ENCODE data around the gene PPFIBP2.

Gene PPFIBP2

GRCh38 chr11:7646866-7647265 is 133.1 kb downstream of the PPFIBP2 start:
- Histone ChIP-seq H3K9me2 (replicated peaks; ENCODE audit: insufficient read depth, low read length) (no peaks in the 10 kb centered on the region), H2AFZ (ENCODE audit: low read length) (no peak overlapping the region), H4K20me1 (ENCODE audit: insufficient read depth, low read length) (no peaks in the 10 kb centered on the region), H3F3A (ENCODE audit: insufficient read depth, low read length) (no peaks in the 10 kb centered on the region), H3K27ac (ENCODE audit: low read length) (no peak overlapping the region), H3K4me3 (ENCODE audit: low read length) (no peak overlapping the region), H3K4me2 (ENCODE audit: low read depth, low read length) (no peak overlapping the region), H3K9me3 (replicated peaks; ENCODE audit: insufficient read depth, low read length) (no peaks in the 10 kb centered on the region), H3K36me3 (replicated peaks; ENCODE audit: insufficient read depth, low read length) (no peaks in the 10 kb centered on the region), H3K27me3 (replicated peaks; ENCODE audit: insufficient read depth, low read length) (no peaks in the 10 kb centered on the region), H3K4me1 (ENCODE audit: low read length) (no peaks in the 10 kb centered on the region), H3K79me2 (ENCODE audit: low read length) (no peaks in the 10 kb centered on the region), H3K9ac (ENCODE audit: low read length) (no peak overlapping the region)
- TF ChIP-seq EZH2 (optimal IDR thresholded peaks at IDR 0.05; ENCODE audit: low read depth, low read length): no peak
- no peak for TF ChIP-seq CTCF (IDR thresholded peaks at IDR 0.05; ENCODE audit: low read length)
- no peak for TF ChIP-seq EZH2phosphoT487 (IDR thresholded peaks at IDR 0.05; ENCODE audit: low read length)
- DNase-seq: no peak

DNA sequence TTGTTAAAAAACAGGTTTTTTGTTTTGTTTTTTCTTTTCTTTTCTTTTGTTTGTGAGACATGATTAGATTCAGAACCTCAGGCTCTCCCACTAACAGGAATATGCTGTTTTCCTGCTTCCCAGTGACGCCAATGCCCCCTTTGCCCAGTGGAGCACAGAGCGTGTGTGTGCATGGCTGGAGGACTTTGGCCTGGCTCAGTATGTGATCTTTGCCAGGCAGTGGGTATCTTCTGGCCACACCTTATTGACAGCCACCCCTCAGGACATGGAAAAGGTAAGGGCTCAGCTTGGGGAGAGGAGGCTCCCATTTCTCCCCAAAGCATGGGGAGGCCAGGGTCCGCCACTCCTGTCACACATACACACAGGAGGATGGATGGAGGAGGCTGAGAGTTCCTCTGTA is 134.5 kb downstream of the PPFIBP2 start:
- no peak overlapping the region for H2AFZ ChIP-seq (ENCODE audit: low read length)
- H3K27me3 ChIP-seq (replicated peaks; ENCODE audit: insufficient read depth, low read length): no peaks in the 10 kb centered on the region
- no peaks in the 10 kb centered on the region for H4K20me1 ChIP-seq (ENCODE audit: insufficient read depth, low read length)
- no peaks in the 10 kb centered on the region for H3K4me1 ChIP-seq (ENCODE audit: low read length)
- no peaks in the 10 kb centered on the region for H3K9me3 ChIP-seq (replicated peaks; ENCODE audit: insufficient read depth, low read length)
- DNase-seq: no peak
- no peak overlapping the region for H3K4me2 ChIP-seq (ENCODE audit: low read depth, low read length)
- H3K36me3 ChIP-seq (replicated peaks; ENCODE audit: insufficient read depth, low read length): no peaks in the 10 kb centered on the region
- no peaks in the 10 kb centered on the region for H3F3A ChIP-seq (ENCODE audit: insufficient read depth, low read length)
- no peaks in the 10 kb centered on the region for H3K9me2 ChIP-seq (replicated peaks; ENCODE audit: insufficient read depth, low read length)
- H3K9ac ChIP-seq (ENCODE audit: low read length): no peak overlapping the region
- H3K4me3 ChIP-seq (ENCODE audit: low read length): no peak overlapping the region
- TF ChIP-seq CTCF (IDR thresholded peaks at IDR 0.05; ENCODE audit: low read length) (no peak), EZH2 (optimal IDR thresholded peaks at IDR 0.05; ENCODE audit: low read depth, low read length) (no peak), EZH2phosphoT487 (IDR thresholded peaks at IDR 0.05; ENCODE audit: low read length) (no peak)
- H3K79me2 ChIP-seq (ENCODE audit: low read length): no peaks in the 10 kb centered on the region
- no peak overlapping the region for H3K27ac ChIP-seq (ENCODE audit: low read length)

GRCh38 chr11:7651140-7651551 is 137.3 kb downstream of the PPFIBP2 start:
- Histone ChIP-seq H3K36me3 (replicated peaks; ENCODE audit: insufficient read depth, low read length) (no peaks in the 10 kb centered on the region), H4K20me1 (ENCODE audit: insufficient read depth, low read length) (no peaks in the 10 kb centered on the region), H3F3A (ENCODE audit: insufficient read depth, low read length) (no peaks in the 10 kb centered on the region), H3K4me2 (ENCODE audit: low read depth, low read length) (no peak overlapping the region), H3K9me3 (replicated peaks; ENCODE audit: insufficient read depth, low read length) (no peaks in the 10 kb centered on the region), H3K4me3 (ENCODE audit: low read length) (no peak overlapping the region), H2AFZ (ENCODE audit: low read length) (no peak overlapping the region), H3K9me2 (replicated peaks; ENCODE audit: insufficient read depth, low read length) (no peaks in the 10 kb centered on the region), H3K4me1 (ENCODE audit: low read length) (no peaks in the 10 kb centered on the region), H3K9ac (ENCODE audit: low read length) (no peak overlapping the region), H3K79me2 (ENCODE audit: low read length) (no peaks in the 10 kb centered on the region), H3K27me3 (replicated peaks; ENCODE audit: insufficient read depth, low read length) (no peaks in the 10 kb centered on the region), H3K27ac (ENCODE audit: low read length) (no peak overlapping the region)
- TF ChIP-seq EZH2phosphoT487 (IDR thresholded peaks at IDR 0.05; ENCODE audit: low read length) (no peak), EZH2 (optimal IDR thresholded peaks at IDR 0.05; ENCODE audit: low read depth, low read length) (no peak), CTCF (IDR thresholded peaks at IDR 0.05; ENCODE audit: low read length) (no peak)
- DNase-seq: no peak
